Progenitor cell of endocrine pancreas (in vitro differentiated cells): ENCODE data around the gene NEBL. TPM values are rescaled to one million over a fixed set of nuclear protein-coding genes. Genes with fewer than 3 reads are reported as not detected.
"Not testable (repeated sequence)": the region's sequence is repeated elsewhere in the genome, so short reads cannot be mapped to it uniquely, and the experiment has no call there.

Experiments
- DNase-seq: peaks from one replicate; pipeline ENCODE4 v3.0.0; 2021; ENCODE audit warnings: low spot score; ENCODE audit not compliant: unreplicated experiment
- H3K27ac Mint-ChIP-seq: 2 replicates; pipeline ENCODE4 v1.8.0; 2021; ENCODE audit warnings: mild to moderate bottlenecking, moderate library complexity, mixed read lengths
- H3K27me3 Mint-ChIP-seq: 2 replicates; pipeline ENCODE4 v1.8.0; 2021; ENCODE audit warnings: mixed read lengths
- H3K36me3 Mint-ChIP-seq: 2 replicates; pipeline ENCODE4 v1.8.0; 2022; ENCODE audit warnings: mixed read lengths; ENCODE audit not compliant: insufficient read depth
- H3K4me1 Mint-ChIP-seq: 2 replicates; pipeline ENCODE4 v1.8.0; 2021; ENCODE audit warnings: low read depth, mixed read lengths
- H3K4me3 Mint-ChIP-seq: 2 replicates; pipeline ENCODE4 v1.8.0; 2021; ENCODE audit warnings: low read depth, mild to moderate bottlenecking, moderate library complexity, mixed read lengths
- H3K9me3 Mint-ChIP-seq: 2 replicates; pipeline ENCODE4 v1.8.0; 2021; ENCODE audit warnings: low read depth, mixed read lengths
- long read RNA-seq: library from polyadenylated mRNA; unstranded; transcript quantifications from one replicate; pipeline ENCODE4 v2.0.0, GENCODE V29; 2020
- total RNA-seq: library from RNA; stranded (reverse); gene quantifications from 2 replicates; pipeline ENCODE4 v1.2.1, GENCODE V29; 2021
- TF ChIP-seq, protein P1 (sequence below): fragments of 200-600 bp; sonication (generic); IDR thresholded peaks from one replicate; pipeline ENCODE4 v1.5.0; 2021; ENCODE audit warnings: antibody characterized with exemption, mild to moderate bottlenecking; ENCODE audit not compliant: unreplicated experiment

Gene NEBL
- 13.2 and 17.2 TPM in 2 replicates for total RNA-seq
- long read RNA-seq, partial matches to known transcripts = 1 of 7 reads
- long read RNA-seq, other reads (novel, unspliced or antisense) = 6 of 7 reads

- TF ChIP-seq, protein P1, sequence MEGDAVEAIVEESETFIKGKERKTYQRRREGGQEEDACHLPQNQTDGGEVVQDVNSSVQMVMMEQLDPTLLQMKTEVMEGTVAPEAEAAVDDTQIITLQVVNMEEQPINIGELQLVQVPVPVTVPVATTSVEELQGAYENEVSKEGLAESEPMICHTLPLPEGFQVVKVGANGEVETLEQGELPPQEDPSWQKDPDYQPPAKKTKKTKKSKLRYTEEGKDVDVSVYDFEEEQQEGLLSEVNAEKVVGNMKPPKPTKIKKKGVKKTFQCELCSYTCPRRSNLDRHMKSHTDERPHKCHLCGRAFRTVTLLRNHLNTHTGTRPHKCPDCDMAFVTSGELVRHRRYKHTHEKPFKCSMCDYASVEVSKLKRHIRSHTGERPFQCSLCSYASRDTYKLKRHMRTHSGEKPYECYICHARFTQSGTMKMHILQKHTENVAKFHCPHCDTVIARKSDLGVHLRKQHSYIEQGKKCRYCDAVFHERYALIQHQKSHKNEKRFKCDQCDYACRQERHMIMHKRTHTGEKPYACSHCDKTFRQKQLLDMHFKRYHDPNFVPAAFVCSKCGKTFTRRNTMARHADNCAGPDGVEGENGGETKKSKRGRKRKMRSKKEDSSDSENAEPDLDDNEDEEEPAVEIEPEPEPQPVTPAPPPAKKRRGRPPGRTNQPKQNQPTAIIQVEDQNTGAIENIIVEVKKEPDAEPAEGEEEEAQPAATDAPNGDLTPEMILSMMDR = no peak
- no peak within 1 kb of the TSS for H3K27ac Mint-ChIP-seq
- no peak within 1 kb of the TSS for H3K4me3 Mint-ChIP-seq
- H3K36me3 Mint-ChIP-seq = no peaks in the 10 kb centered on the region
- H3K9me3 Mint-ChIP-seq = no peaks in the 10 kb centered on the region
- DNase-seq = no peak
- no peaks in the 10 kb centered on the region for H3K27me3 Mint-ChIP-seq
- H3K4me1 Mint-ChIP-seq = peaks cover 5% of the 10 kb centered on the region
These were observed at the start of gene NEBL for GRCh38 chr10:20897146-20897825. Gene NEBL, minus strand, starts transcription at chr10:20897311. Its CDS starts 106 bp downstream, at chr10:20897205.

GRCh38 chr10:20945546-20946332 is 48.6 kb upstream of the NEBL start:
- H3K4me3 Mint-ChIP-seq = no peak overlapping the region
- DNase-seq = no peak
- H3K4me1 Mint-ChIP-seq = peaks cover 8% of the 10 kb centered on the region
- no peaks in the 10 kb centered on the region for H3K27me3 Mint-ChIP-seq
- TF ChIP-seq, protein P1 = no peak
- H3K36me3 Mint-ChIP-seq = peaks cover 3% of the 10 kb centered on the region
- no peak overlapping the region for H3K27ac Mint-ChIP-seq
- no peaks in the 10 kb centered on the region for H3K9me3 Mint-ChIP-seq

GRCh38 chr10:20944789-20945502 is 47.8 kb upstream of the NEBL start:
- H3K27ac Mint-ChIP-seq = no peak overlapping the region
- peaks cover 3% of the 10 kb centered on the region for H3K4me1 Mint-ChIP-seq
- no peaks in the 10 kb centered on the region for H3K27me3 Mint-ChIP-seq
- H3K36me3 Mint-ChIP-seq = peaks cover 4% of the 10 kb centered on the region
- no peaks in the 10 kb centered on the region for H3K9me3 Mint-ChIP-seq
- H3K4me3 Mint-ChIP-seq = no peak overlapping the region
- no peak for DNase-seq
- TF ChIP-seq, protein P1 = no peak

- not testable (repeated sequence) for H3K4me1 Mint-ChIP-seq, H3K27me3 Mint-ChIP-seq, H3K27ac Mint-ChIP-seq, H3K4me3 Mint-ChIP-seq, DNase-seq
- peaks cover 15% of the 10 kb centered on the region for H3K36me3 Mint-ChIP-seq
- H3K9me3 Mint-ChIP-seq = peaks cover 16% of the 10 kb centered on the region
These were observed 42.3 kb upstream of the NEBL start for GRCh38 chr10:20939414-20939813.

DNA sequence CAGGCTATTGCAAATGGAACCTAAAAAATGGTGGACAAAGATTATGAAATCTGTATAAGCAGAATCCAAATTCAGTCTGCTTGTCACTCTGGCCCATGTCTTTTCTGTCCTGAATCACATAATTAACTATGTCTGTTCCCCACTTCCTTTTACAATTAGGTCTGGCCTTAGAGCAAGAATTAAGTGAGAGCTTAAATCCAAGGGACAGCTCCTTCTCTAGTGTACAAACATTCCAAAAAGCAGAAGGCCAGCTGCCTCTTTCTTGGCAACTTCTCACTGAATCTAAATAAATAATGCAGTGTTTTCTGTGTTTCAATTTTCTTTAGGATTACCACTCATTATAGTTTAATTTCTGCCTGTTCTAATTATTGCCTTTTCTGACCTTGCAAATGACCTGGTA is 39.3 kb upstream of the NEBL start:
- TF ChIP-seq, protein P1 = no peak
- H3K27ac Mint-ChIP-seq = no peak overlapping the region
- peaks cover 13% of the 10 kb centered on the region for H3K36me3 Mint-ChIP-seq

More for the DNA sequence above, 39.3 kb upstream of the NEBL start:
- H3K4me1 Mint-ChIP-seq = no peaks in the 10 kb centered on the region
- DNase-seq = no peak
- H3K4me3 Mint-ChIP-seq = no peak overlapping the region
- no peaks in the 10 kb centered on the region for H3K27me3 Mint-ChIP-seq
- peaks cover 19% of the 10 kb centered on the region for H3K9me3 Mint-ChIP-seq
